HG02943 (cell line): Measurements from ENCODE around the gene BRD1.

ENCODE experiments used
- ATAC-seq: cut with Tn5 transposase; IDR thresholded peaks from one replicate; pipeline ENCODE4 v1.9.1; 2021; ENCODE audit warnings: mild to moderate bottlenecking, low read depth, moderate library complexity; ENCODE audit not compliant: unreplicated experiment

BRD1 gene

GRCh38 chr22:49803737-49804375 lies 23.8 kb downstream of the BRD1 start:
- ATAC-seq: no peak

GRCh38 chr22:49803134-49803533 lies 24.5 kb downstream of the BRD1 start:
- no peak for ATAC-seq

GRCh38 chr22:49801391-49802060 lies 26.1 kb downstream of the BRD1 start:
- no peak for ATAC-seq

GRCh38 chr22:49800408-49801238 lies 27.1 kb downstream of the BRD1 start:
- no peak for ATAC-seq

- no peak for ATAC-seq
Observed at GRCh38 chr22:49799431-49800075, 28.1 kb downstream of the BRD1 start.

- no peak for ATAC-seq
Observed at GRCh38 chr22:49798486-49799151, 29.1 kb downstream of the BRD1 start.

- ATAC-seq: no peak
Observed at GRCh38 chr22:49797706-49798105, 30.0 kb downstream of the BRD1 start.

- ATAC-seq: no peak
Observed at GRCh38 chr22:49796596-49797270, 30.9 kb downstream of the BRD1 start.

GRCh38 chr22:49795521-49795920 lies 32.2 kb downstream of the BRD1 start:
- no peak for ATAC-seq

- ATAC-seq: no peak
Observed at GRCh38 chr22:49793871-49794270, 33.8 kb downstream of the BRD1 start.

- ATAC-seq: no peak
Observed at GRCh38 chr22:49793296-49793695, 34.4 kb downstream of the BRD1 start.

- no peak for ATAC-seq
Observed at GRCh38 chr22:49792107-49792506, 35.6 kb downstream of the BRD1 start.

GRCh38 chr22:49791682-49792081 lies 36.0 kb downstream of the BRD1 start:
- ATAC-seq: no peak

- ATAC-seq: no peak
Observed at GRCh38 chr22:49790912-49791311, 36.8 kb downstream of the BRD1 start.

- ATAC-seq: no peak
Observed at GRCh38 chr22:49789289-49790141, 38.2 kb downstream of the BRD1 start.

GRCh38 chr22:49788504-49788903 lies 39.2 kb downstream of the BRD1 start:
- ATAC-seq: no peak

GRCh38 chr22:49787861-49788260 lies 39.8 kb downstream of the BRD1 start:
- ATAC-seq: no peak

- no peak for ATAC-seq
Observed at GRCh38 chr22:49786976-49787706, 40.5 kb downstream of the BRD1 start.
